HepG2 (cell line): ENCODE data around the gene ZSWIM9. TPM values are rescaled to one million over a fixed set of nuclear protein-coding genes. Genes with fewer than 3 reads are reported as not detected.

Experiments used
- AKNA ChIP-seq: sonication (generic); formaldehyde crosslinking; IDR thresholded peaks from 2 replicates; pipeline ENCODE4 v1.4.0; 2020; ENCODE audit warnings: missing genetic modification reagents, borderline replicate concordance
- ARNT ChIP-seq: fragments of 450-650 bp; IDR thresholded peaks from 2 replicates; pipeline ENCODE4 v1.6.1; 2017
- ATRX ChIP-seq: sonication (generic); formaldehyde crosslinking; IDR thresholded peaks from 2 replicates; pipeline ENCODE4 v1.4.0; 2020; ENCODE audit warnings: missing genetic modification reagents, borderline replicate concordance
- CBX1 ChIP-seq: IDR thresholded peaks from one replicate; pipeline ENCODE4 v1.6.1; 2016; ENCODE audit warnings: antibody characterized with exemption, low read depth
- DBP ChIP-seq: sonication (generic); formaldehyde crosslinking; IDR thresholded peaks from 2 replicates; pipeline ENCODE4 v1.4.0; 2020; ENCODE audit warnings: missing genetic modification reagents; ENCODE audit errors: not compliant biosample characterization
- HDAC2 ChIP-seq: sonication (generic); formaldehyde crosslinking; IDR thresholded peaks from 2 replicates; pipeline ENCODE4 v1.4.0; 2020; ENCODE audit warnings: missing genetic modification reagents
- HNRNPLL ChIP-seq: fragments of 200-400 bp; formaldehyde crosslinking; IDR thresholded peaks from 2 replicates; pipeline ENCODE4 v1.6.1; 2017; ENCODE audit warnings: mild to moderate bottlenecking, low read depth, low read length; ENCODE audit not compliant: poor library complexity, severe bottlenecking
- NCOA2 ChIP-seq: sonication (generic); formaldehyde crosslinking; IDR thresholded peaks from 2 replicates; pipeline ENCODE4 v1.8.0; 2022; ENCODE audit warnings: inconsistent platforms
- SNAPC5 ChIP-seq: sonication (generic); formaldehyde crosslinking; IDR thresholded peaks from 2 replicates; pipeline ENCODE4 v1.8.1; 2023; ENCODE audit warnings: mild to moderate bottlenecking, missing genetic modification reagents, borderline replicate concordance
- SOX13 ChIP-seq, 3 experiments: fragments of 450-650 bp in 1 of 3; sonication (generic) in 1 of 3; formaldehyde crosslinking in 1 of 3; IDR thresholded peaks in 2 of 3; conservative IDR thresholded peaks in 1 of 3; 2 replicates each; pipeline versions ENCODE4 v1.5.0 to v1.6.1; 2016 to 2020; ENCODE audit warnings: antibody characterized with exemption in 1 of 3, mild to moderate bottlenecking in 1 of 3, missing compliant biosample characterization in 1 of 3, missing genetic modification reagents in 1 of 3, moderate library complexity in 1 of 3
- TP53 ChIP-seq: sonication (generic); formaldehyde crosslinking; conservative IDR thresholded peaks from 2 replicates; pipeline ENCODE4 v1.4.0; 2020; ENCODE audit warnings: missing genetic modification reagents
- UBTF ChIP-seq: sonication (generic); formaldehyde crosslinking; IDR thresholded peaks from 2 replicates; pipeline ENCODE4 v1.4.0; 2020; ENCODE audit warnings: mild to moderate bottlenecking, missing genetic modification reagents
- ZBTB25 ChIP-seq: IDR thresholded peaks from 2 replicates; pipeline ENCODE4 v1.6.1; 2018; ENCODE audit warnings: missing genetic modification reagents
- ZFP91 ChIP-seq: sonication (generic); formaldehyde crosslinking; IDR thresholded peaks from 2 replicates; pipeline ENCODE4 v1.9.0; 2022; ENCODE audit warnings: missing genetic modification reagents, mild to moderate bottlenecking, borderline replicate concordance
- ZNF180 ChIP-seq: sonication (generic); formaldehyde crosslinking; IDR thresholded peaks from 2 replicates; pipeline ENCODE4 v1.4.0; 2020; ENCODE audit warnings: low read depth, missing genetic modification reagents, borderline replicate concordance
- ZNF572 ChIP-seq: sonication (generic); formaldehyde crosslinking; IDR thresholded peaks from 2 replicates; pipeline ENCODE4 v1.5.1; 2020; ENCODE audit warnings: mild to moderate bottlenecking, missing genetic modification reagents
- polyA plus RNA-seq, 8 experiments: library from polyadenylated mRNA; depleted of rRNA in 3 of 8; stranded (reverse) in 7 of 8; unstranded in 1 of 8; fragments of >200 nt; fragmentation: Illumina TruSeq in 4 of 8; extraction: Trizol in 4 of 8; gene quantifications; 2 replicates each; pipeline versions ENCODE4 v1.2.1 to v1.2.3, GENCODE V29; 2011 to 2016; ENCODE audit warnings: low read depth in 4 of 8, missing spikeins in 1 of 8, mixed read lengths in 1 of 8; ENCODE audit not compliant: insufficient read depth in 1 of 8
- total RNA-seq, 5 experiments: library from RNA; depleted of rRNA; stranded (reverse); fragments of >200 nt; fragmentation: Illumina TruSeq; extraction: Trizol; gene quantifications; 2 replicates each; pipeline ENCODE4 v1.2.3, GENCODE V29; 2016; ENCODE audit warnings: low read depth in 1 of 5

ZSWIM9 gene
- total and polyA plus RNA-seq, 2 of the 13 experiments (the other 11 are each of a cell fraction or from before 2014, with no cell fraction given): 0.18 to 1.1 TPM

- TF ChIP-seq AKNA (CRISPR knock-in tag): no peak
- TF ChIP-seq CBX1: no peak
- 0 out of 2 replicates have a peak, but pooled peaks have one; percentile 24 for TF ChIP-seq HDAC2 (CRISPR knock-in tag)
- TF ChIP-seq SOX13 (IDR thresholded peaks at IDR 0.05): no peak
- no peak for TF ChIP-seq SOX13 (CRISPR knock-in tag; conservative IDR thresholded peaks at IDR 0.05 in 1 of 2, IDR thresholded peaks at IDR 0.05 in 1 of 2)
- TF ChIP-seq HNRNPLL: peak; percentile 83
- no peak for TF ChIP-seq ZNF572 (CRISPR knock-in tag)
- peak; percentile 80 for TF ChIP-seq ZBTB25 (CRISPR knock-in tag)
- TF ChIP-seq UBTF (CRISPR knock-in tag): no peak
- peak; percentile 80; the same call in 1 of the 2 replicates for TF ChIP-seq ZFP91 (CRISPR knock-in tag)
- TF ChIP-seq DBP (CRISPR knock-in tag): no peak
- no peak for TF ChIP-seq ATRX (CRISPR knock-in tag)
- no peak for TF ChIP-seq SNAPC5
- no peak; the same call in 1 of the 2 replicates for TF ChIP-seq NCOA2 (CRISPR knock-in tag)
- no peak for TF ChIP-seq ARNT
- no peak for TF ChIP-seq TP53 (CRISPR knock-in tag)
- no peak for TF ChIP-seq ZNF180 (CRISPR knock-in tag)
Measured at GRCh38 chr19:48203794-48204628, 33.5 kb downstream of the ZSWIM9 start (continued).
